NCI-H524 (cell line): ENCODE data around the gene PIGB.
"Not testable (repeated sequence)": the region's sequence is repeated elsewhere in the genome, so short reads cannot be mapped to it uniquely, and the experiment has no call there.

Experiments used
- DNase-seq, 2 experiments: peaks; one replicate each; lab custom pipeline; 2025; lab: John Stamatoyannopoulos, UW

PIGB gene

DNA sequence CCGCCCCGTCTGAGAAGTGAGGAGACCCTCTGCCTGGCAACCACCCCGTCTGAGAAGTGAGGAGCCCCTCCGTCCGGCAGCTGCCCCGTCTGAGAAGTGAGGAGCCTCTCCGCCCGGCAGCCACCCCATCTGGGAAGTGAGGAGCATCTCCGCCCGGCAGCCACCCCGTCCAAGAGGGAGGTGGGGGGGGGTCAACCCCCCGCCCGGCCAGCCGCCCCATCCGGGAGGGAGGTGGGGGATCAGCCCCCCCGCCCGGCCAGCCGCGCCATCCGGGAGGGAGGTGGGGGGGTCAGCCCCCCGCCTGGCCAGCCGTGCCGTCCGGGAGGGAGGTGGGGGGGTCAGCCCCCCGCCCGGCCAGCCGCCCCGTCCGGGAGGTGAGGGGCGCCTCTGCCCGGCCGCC is 16.2 kb upstream of the PIGB start:
- not testable (repeated sequence) for DNase-seq

DNA sequence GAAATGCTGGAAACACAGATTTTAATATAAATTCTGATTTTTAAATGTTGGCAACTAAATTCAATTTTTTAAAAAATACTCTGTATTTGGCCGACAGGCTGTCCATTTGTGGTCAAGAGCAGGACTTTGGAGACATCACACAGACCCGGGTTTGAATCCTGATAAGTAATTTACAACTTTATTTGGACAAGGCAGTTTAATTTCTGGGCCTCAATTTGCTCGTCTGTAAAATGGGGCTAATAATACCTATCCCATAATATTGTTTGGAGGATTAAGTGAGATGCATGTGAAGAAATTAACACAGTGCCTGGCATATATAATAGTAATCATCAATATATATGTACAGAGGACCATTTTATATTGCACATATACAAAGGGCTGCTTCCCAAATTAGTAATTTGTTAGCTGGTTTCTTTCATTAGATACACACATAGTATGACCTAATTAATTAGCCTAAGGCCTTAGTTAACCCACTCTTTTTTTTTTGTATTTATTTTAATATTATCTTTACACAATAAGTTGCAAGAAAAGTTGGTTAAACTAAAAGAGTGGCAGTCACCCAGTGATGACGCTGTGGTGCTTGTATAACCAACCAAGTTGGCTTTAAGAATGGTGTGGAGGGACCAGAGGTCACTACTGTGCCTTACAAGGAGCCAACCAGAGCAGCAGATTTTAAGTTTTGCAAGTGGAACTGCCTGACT is 665 bp downstream of the PIGB start:
- no peak for DNase-seq

DNA sequence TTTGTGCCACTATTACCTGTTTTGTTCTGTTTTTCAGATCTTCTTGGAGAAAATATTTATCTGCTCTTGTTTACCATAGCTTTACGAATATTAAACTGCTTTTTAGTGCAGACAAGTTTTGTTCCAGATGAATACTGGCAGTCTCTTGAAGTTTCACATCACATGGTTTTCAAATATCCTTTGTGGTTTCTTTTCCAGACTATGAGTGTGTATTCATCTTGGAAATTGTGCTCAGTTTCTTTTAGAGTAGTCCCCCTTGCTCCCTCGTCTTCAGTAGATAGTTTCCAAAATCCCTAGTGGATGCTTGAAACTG is 1.2 kb downstream of the PIGB start:
- DNase-seq = no peak

DNA sequence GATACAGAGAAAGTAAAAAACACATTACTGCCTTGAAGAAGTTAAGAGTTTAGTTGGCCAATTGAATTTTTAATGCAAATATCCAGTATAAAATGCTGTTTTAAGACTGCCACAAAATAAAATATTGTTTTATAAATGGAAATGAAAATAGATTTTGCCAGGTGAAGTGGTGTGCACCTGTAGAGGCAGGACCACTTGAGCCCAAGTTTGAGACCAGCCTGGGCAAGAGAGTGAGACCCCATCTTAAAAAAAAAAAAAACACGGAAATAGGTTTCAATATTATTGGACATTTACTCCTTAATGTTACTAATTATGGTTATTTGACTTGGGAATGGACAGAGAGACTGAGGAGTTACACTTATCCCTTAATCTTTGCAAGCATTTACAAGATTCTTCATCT is 1.9 kb downstream of the PIGB start:
- DNase-seq = no peak

DNA sequence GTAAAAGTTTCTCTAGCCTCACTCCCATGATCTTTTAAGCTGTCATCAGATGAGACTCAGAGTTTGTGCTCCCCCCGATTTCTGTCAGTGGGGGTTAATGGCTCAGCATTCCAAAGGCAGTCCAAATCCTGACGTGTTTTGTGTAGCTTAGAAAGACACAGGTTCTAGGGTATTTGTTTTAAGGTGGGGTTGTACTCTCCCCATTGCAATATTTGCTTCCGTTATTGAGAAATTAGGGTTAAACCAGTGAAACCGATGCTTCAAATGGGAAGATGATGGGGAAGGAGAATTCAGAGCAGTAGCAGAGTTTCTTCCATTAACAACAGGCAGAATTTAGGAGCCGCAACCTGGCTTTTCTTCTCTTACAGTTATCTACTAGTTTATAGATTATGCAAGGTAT is 3.4 kb downstream of the PIGB start:
- no peak for DNase-seq

DNA sequence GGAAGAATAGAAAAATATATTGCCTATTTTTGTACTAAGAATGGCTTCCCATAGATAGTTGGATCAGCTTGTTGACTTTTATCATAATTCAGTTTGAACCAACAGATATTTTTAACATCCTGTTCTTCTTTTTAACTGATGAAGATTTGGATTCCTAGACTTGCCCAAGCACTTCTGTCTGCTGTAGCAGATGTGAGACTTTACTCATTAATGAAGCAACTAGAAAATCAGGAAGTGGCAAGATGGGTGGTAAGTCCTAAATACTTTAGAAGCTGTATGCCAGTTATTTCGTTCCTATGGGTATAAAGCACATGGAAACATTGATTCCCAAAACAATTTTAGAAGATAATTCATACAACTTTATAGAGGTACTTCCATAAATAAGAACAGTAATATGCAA is 8.4 kb downstream of the PIGB start:
- DNase-seq = no peak

DNA sequence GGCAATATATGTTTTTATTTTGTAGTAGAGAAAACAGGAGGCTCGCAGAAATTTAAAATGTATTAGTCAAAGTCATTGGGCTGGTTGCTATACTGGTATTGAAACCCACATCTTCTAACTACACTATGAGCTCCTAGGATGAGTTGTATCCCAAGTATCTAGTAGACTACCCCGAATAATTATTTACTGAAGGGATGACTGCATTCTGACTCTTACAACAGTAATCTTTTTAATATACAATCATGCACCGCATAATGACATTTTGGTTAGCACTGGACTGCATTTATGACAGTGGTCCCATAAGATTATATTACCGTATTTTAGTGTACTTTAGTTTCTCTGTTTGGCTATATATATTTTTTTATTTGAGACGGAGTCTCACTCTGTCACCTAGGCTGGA is 15.3 kb downstream of the PIGB start:
- DNase-seq = no peak

DNA sequence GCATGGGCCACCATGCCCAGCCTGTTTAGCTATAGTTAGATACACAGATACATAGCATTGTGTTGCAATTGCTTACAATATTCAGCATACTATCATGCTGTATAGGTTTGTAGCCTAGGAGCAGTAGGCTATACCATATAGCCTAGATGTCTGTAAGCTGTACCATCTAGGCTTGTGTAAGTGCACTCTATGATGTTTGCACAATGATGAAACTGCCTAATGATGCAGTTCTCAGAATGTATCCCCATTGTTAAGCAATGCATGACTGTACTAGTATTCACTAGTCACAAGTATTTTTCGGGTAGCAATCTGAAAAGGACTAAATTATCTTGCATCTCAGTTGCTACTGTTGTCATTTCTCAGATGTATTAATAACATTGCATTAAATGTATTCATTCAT is 16.0 kb downstream of the PIGB start:
- DNase-seq = no peak

DNA sequence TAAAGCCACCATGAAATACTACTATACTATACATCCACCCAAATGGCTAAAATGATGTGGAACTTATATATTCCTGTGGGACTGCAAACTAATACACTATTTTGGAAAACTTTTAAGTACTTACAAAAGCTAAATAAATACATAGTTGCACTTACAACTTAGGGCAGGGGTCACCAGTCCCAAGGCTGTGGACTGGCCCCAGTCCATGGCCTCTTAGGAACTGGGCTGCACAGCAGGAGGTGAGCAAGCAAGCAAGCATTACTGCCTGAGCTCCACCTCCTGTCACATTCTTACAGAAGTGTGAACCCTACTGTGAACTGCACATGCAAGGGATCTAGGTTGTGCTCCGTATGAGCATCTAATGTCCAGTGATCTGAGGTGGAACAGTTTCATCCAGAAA is 18.1 kb downstream of the PIGB start:
- no peak for DNase-seq

DNA sequence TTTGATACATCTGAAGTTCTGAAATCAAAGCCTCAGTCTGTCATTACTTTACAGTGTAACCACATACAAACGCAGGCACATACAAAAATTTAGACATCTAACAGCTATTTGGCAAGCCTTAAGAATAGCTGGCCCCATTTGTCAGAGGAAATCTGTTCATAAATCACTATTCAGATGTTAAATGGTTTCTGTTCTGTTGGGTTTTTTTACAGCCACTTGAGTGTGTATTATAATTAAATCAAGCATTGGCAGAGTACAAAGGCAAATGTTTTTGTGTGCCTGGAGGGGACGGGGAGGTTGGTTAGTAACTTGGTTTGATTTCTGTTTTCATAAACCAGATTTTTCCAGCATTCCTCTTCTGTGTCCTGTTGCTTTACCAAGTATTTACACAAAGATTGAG is 24.1 kb downstream of the PIGB start:
- no peak for DNase-seq

DNA sequence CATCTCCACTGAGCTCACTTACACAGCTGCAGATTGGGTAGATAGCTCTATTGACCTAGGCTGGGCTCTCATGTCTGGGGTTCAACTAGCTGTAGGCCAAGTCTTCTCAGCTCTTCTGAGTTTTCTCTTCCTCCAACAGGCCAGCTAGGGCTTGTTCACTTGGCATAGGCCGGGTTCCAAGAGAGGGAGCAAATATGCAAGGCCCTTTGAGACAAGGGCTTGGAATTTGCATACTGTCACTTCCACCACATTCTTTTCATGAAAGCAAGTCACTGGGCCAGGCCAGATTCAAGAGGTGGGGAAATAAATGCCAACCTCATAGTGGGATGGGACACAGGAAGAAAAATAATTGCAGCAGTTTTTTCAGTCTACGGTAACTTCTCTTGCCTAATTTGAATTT is 25.2 kb downstream of the PIGB start:
- no peak for DNase-seq

DNA sequence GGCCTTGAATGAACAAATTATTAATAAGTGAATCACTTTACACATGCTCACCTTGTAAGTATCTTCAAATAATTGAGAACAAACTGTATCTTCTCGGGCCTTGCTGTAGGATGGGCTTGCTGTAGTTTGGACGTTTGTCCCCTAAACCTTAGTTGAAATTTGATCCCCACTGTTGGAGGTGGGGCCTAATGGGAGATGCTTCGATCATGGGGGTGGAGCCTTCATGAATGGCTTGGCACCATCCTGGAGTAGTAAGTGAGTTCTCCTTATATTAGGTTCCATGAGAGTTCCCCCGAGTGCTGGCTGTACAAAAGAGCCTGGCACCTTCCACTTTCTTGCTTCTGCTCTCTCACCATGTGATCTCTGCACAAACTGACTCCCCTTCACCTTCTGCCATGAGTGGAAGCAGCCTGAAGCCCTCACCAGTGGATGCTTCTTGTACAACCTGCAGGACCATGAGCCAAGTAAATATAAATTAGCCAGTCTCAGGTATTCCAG is 29.3 kb downstream of the PIGB start:
- no peak for DNase-seq

DNA sequence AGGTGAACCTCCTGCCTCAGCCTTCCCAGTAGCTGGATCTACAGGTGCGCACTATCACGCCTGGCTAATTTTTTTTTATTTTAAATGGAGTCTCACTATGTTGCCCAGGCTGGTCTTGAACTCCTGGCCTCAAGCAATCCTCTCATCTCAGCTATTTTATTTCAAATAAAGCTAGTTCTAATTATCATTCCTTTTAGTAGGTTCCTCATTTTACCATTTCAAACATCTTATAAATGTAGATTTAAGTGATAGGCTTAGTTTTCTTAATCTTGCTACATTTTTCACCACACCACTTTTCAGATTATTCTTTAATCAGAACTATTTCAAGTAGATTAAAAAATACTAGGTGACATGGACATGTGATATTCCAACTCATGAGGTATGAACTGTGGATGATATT is 30.3 kb downstream of the PIGB start:
- DNase-seq = no peak

DNA sequence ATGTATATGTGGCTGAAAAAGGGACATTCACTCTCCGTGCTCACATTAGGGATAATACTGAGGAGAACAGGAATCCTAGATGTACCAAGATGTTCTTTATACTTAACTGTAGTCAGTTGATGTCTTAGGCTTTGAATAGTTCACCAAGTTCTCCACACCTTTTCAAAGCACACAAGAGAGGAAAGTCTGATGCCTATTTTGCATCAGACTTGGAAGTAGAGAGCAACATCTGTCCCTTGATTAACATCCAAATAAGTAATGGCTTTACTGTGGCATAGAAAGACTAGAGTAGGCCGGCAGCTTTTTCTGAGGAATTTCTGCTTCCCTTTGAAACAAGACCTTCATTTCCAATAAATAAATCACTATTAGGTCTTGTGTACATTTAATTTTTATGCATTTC is 34.0 kb downstream of the PIGB start:
- peak in 1 of 2 experiments; percentile 8 for DNase-seq

DNA sequence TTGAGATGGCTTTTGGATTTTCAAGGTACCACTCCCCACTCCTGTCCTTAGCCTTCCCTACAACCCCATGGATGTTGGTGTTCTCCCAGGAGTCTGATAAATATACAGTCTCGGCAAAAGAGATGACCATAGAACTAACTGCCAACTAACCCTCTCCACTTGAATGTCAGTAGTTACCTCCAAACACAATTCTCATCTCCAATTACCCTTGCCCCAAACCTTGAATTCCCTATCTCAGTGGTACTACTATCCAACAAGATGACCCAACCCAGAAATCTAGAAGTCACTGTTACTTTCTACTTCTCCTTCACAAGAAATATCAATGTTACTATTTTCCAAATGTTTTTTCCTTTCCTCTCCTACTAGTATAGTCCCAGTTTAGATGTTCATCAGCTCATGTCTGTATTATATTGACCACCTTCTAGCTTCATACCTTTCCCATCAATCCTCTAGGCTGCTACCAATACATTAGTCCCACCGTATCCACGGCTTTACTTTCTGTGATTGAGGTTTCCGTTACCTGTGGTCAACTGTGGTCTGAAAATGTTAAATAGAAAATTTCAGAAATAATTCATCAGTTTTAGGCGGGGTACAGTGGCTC is 38.1 kb downstream of the PIGB start:
- no peak for DNase-seq

DNA sequence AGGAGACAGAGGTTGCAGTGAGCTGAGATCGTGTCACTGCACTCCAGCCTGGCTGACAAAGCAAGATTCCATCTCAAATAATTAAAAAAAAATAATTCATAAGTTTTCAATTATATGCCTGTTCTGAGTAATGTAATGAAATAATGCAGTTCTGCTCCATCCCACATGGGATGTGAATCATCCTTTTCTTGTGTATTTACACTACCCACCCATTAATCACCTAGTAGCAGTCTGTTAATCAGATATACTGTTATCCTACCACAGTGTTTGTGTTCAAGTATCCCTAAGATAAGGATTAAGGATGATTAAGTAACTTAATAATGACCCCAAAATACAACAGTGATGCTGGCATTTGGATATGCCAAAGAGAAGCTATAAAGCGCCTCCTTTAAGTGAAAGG is 38.8 kb downstream of the PIGB start:
- peak in 1 of 2 experiments; percentile 20 for DNase-seq

DNA sequence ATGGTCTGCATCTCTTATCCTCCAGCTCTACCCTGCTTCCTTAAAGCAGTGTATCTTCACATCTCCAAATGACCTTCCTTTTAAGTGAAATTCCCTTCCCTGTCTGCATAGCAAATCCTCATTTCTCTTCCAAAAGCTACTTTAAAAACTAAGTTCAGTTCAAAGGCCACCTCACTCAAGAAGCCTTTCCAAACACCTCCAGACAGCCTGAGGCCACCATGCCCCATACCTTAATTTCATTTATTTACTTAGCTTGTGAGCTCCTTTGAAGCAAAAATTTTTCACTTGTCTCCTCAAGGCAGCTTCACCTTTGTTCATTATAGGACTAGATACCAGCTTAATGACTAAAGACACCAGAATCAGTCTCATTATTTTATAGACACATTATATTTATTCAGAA is 39.4 kb downstream of the PIGB start:
- no peak for DNase-seq

DNA sequence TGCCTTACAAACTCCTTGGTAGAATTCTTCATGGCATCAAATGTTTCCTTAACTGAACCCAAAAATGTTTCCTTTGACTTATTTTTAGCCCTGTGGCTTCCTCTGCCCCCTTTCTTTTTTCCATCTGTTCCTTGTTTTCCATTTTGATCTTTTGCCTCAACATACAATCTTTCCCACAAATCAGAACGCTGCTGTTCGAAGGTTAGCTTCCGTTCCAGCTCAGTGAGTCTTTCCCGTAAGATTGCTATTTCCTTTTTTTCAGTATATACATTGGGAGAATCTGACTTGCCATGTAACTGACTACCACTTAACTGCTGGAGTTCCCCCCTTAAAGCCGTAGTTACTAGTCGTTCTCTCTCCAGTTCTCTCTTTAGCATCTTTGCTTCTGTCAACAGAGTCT is 41.2 kb downstream of the PIGB start:
- no peak for DNase-seq

DNA sequence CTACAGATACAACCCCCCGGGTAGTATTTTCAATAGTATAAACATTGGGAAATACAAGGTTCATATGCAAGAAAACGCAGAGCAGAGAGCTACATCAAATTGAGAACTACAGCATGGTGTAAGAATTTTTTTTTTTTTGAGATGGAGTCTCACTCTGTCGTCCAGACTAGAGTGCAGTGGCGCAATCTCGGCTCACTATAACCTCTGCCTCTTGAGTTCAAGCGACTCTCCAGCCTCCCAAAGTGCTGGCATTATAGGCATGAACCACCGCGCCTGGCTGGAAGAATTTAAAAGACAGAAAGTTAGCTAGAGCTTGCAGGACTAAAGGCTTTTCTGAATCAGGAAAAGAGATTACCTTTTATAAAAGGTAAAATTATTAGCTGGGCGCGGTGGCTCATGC is 42.0 kb downstream of the PIGB start:
- no peak for DNase-seq

DNA sequence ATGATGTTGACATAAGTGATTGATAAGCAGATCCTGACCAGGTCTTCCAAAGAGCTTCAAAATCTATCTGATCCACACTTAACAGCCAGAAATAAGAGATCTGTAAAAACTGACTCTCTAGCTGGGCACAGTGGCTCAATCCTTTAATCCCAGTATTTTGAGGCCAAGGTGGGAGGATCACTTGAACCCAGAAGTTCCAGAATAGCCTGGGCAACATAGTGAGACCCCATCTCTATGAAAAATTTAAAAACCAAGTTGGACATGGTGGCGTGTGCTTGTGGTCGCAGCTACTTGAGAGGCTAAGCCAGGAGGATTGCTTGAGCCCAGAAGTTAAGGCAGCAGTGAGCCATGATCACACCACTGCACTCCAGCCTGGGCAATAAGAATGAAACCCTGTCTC is 43.6 kb downstream of the PIGB start:
- DNase-seq = no peak

DNA sequence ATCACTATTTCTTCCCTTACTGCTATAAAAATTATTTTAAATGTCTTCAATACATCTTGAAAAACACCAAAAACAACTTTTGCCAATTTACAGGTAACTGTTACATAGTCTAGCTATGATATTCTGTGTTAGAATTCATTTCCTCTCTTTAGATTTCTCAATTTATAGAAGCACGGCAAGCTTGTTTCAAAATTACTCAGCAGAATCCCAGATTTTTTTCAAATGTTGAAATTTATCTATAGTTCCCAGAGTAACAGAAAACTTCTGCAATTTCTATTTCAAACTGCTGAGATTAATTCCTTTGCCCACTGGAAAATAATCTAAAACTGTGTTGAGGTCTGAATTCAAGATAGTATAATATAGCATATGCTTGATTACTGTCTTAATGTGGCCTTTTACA is 48.0 kb downstream of the PIGB start:
- DNase-seq = no peak

DNA sequence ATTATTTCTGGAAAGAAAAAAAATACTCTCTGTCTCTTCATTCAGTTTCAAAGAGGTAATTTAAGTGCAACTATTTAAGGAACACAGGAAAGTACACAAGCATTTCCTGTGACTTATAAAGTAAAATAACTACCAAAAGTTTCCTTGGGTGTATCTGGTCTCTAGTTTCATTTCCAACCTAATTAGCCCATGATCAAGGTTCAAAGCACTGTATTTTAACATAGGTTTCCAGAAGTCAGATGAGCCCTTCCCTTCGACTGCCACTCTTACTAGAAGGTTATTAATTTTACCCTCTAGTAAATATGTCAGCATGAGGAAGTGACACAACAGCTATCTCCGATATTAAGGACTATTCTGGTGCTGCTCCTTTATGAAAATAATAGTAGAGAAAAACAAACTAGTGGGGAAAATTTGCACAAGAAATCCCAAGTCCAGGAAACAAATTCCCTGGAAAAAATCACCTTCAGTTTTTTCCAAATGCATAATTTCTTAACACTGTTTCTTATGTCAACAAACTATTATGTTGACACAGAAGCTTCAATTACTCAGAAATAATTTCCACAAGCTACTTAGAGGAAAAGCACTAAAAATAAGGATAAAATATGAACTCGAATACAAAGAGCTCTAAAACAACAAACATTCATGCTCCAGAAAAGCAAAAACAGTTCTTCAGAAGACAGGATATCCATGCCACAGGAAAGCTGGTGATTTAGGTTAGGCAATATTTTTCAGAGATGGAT is 53.8 kb downstream of the PIGB start:
- DNase-seq = no peak

DNA sequence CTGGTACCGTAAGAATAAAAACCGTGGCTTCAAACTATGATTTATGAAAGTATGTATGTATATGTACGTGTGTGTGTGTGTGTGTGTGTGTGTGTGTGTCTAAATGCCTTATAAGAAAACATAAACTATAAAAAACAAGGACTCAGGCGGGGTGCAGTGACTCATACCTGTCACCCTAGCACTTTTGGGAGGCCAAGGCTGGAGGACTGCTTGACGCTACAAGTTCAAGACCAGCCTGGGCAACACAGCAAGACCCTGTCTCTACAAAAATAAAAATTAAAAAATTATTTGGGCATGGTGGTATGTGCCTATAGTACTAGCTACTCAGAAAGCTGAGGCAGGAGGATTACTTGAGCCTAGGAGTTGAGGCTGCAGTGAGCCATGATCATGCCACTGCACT is 60.1 kb downstream of the PIGB start:
- DNase-seq = no peak

DNA sequence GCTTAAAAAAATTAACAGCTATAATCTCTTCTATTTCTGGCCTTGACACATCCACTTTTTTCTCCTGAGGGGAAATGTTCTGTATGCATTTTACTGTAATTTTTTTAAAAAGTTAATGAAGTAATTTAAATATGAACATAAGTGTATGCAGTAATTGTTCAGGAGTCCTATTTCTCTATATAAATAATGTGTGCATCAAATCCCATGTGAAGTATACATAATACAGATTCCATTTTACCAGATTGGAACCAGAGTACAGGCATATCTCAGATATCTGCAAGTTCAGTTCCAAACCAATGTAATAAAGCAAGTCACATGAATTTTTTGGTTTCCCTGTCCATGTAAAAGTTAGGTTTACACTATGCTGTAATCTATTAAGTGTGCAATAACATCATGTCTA is 62.6 kb downstream of the PIGB start:
- no peak for DNase-seq
